ENCODE results near the gene MXD3.
"Not testable (repeated sequence)": the region's sequence is repeated elsewhere in the genome, so short reads cannot be mapped to it uniquely, and the experiment has no call there.

MXD3 gene

GRCh38 chr5:177260961-177261360 lies 50.7 kb downstream of the MXD3 start:
- no peak for DNase-seq

GRCh38 chr5:177258711-177259110 lies 53.0 kb downstream of the MXD3 start:
- DNase-seq: not testable (repeated sequence)
